Endothelial cell of umbilical vein (primary cell): ENCODE data around the gene OXER1. TPM values are rescaled to one million over a fixed set of nuclear protein-coding genes. Genes with fewer than 3 reads are reported as not detected.

ENCODE experiments used
- Bru-seq: library from RNA; stranded (reverse); fragments of 400-500 nt; gene quantifications from one replicate; lab custom pipeline; 2021; lab: Mats Ljungman, UMichigan
- BruChase-seq, 2 experiments: library from RNA; stranded (reverse); fragments of 400-500 nt; gene quantifications; one replicate each; lab custom pipeline; 2021; lab: Mats Ljungman, UMichigan
- BruUV-seq: library from RNA; stranded (reverse); fragments of 400-500 nt; replicated peaks from 2 replicates; lab custom pipeline; 2021; lab: Mats Ljungman, UMichigan
- CTCF ChIA-PET: fragments of 300-600, 350-600 bp; sonication (Branson Sonifier 250); formaldehyde crosslinking; loops from one replicate; lab custom pipeline; 2021; ENCODE audit warnings: antibody characterized with exemption, inconsistent platforms; lab: Charles Lee
- POLR2A ChIA-PET: fragments of 300-600, 350-600 bp; sonication (Branson Sonifier 250); formaldehyde crosslinking; loops from one replicate; lab custom pipeline; 2021; ENCODE audit warnings: antibody characterized with exemption, inconsistent platforms; lab: Charles Lee
- DNase-seq: peaks from one replicate; pipeline ENCODE4 v3.0.0-alpha.2; 2011; ENCODE audit warnings: low read depth, low spot score
- FAIRE-seq: peaks from 2 replicates; lab custom pipeline; 2011; peaks lifted over from hg19 to GRCh38; lab: Jason Lieb, UNC
- H2AFZ ChIP-seq: 2 replicates; pipeline ENCODE4 v1.6.0; 2012; ENCODE audit warnings: low read depth, low read length, control low read depth, inconsistent platforms
- H3K27ac ChIP-seq: 2 replicates; pipeline ENCODE4 v1.5.1; 2011; ENCODE audit warnings: low read depth, mild to moderate bottlenecking, control low read depth, low read length, moderate library complexity; ENCODE audit not compliant: insufficient read depth
- H3K27me3 ChIP-seq, 2 experiments: 2 replicates each; pipeline versions ENCODE4 v1.6.0 to v1.6.1; 2011; ENCODE audit warnings: low read length in 2 of 2, mixed read lengths in 1 of 2; ENCODE audit not compliant: control insufficient read depth in 2 of 2, insufficient read depth in 2 of 2
- H3K36me3 ChIP-seq, 2 experiments: 2 replicates in 1 of 2; 3 replicates in 1 of 2; pipeline ENCODE4 v1.5.1; 2011; ENCODE audit warnings: low read length in 2 of 2, mild to moderate bottlenecking in 1 of 2, moderate library complexity in 1 of 2; ENCODE audit not compliant: control insufficient read depth in 2 of 2, insufficient read depth in 2 of 2; ENCODE audit errors: extremely low read depth in 1 of 2
- H3K4me1 ChIP-seq: 3 replicates; pipeline ENCODE4 v1.5.1; 2011; ENCODE audit warnings: mild to moderate bottlenecking, low read length; ENCODE audit not compliant: control insufficient read depth, insufficient read depth; ENCODE audit errors: extremely low read depth
- H3K4me2 ChIP-seq: 2 replicates; pipeline ENCODE4 v1.6.1; 2011; ENCODE audit warnings: low read length, control low read depth, mixed read lengths; ENCODE audit not compliant: insufficient read depth
- H3K4me3 ChIP-seq, 3 experiments: fragments of 200-600 bp in 1 of 3; sonication (generic), shearing (Covaris generic) in 1 of 3; replicated peaks in 1 of 3; 2 replicates each; pipeline ENCODE4 v1.5.1; 2011 to 2016; ENCODE audit warnings: control low read depth in 3 of 3, low read length in 3 of 3, mild to moderate bottlenecking in 2 of 3, inconsistent platforms in 1 of 3, low read depth in 1 of 3, moderate library complexity in 1 of 3; ENCODE audit not compliant: insufficient read depth in 1 of 3
- H3K79me2 ChIP-seq: 2 replicates; pipeline ENCODE4 v1.6.0; 2012; ENCODE audit warnings: low read length, inconsistent platforms; ENCODE audit not compliant: control insufficient read depth, insufficient read depth
- H3K9ac ChIP-seq: replicated peaks from 2 replicates; pipeline ENCODE3; 2011; ENCODE audit warnings: low read length, control low read depth; ENCODE audit not compliant: insufficient read depth; ENCODE audit errors: extremely low read depth
- H3K9me1 ChIP-seq: replicated peaks from 3 replicates; pipeline ENCODE4 v1.6.0; 2011; ENCODE audit warnings: mild to moderate bottlenecking, low read length; ENCODE audit not compliant: control insufficient read depth, insufficient read depth; ENCODE audit errors: extremely low read depth
- H3K9me3 ChIP-seq: replicated peaks from 2 replicates; pipeline ENCODE4 v1.5.1; 2012; ENCODE audit warnings: low read length, inconsistent platforms; ENCODE audit not compliant: control insufficient read depth, insufficient read depth
- H4K20me1 ChIP-seq: replicated peaks from 2 replicates; pipeline ENCODE3; 2011; ENCODE audit warnings: mild to moderate bottlenecking, low read length; ENCODE audit not compliant: control insufficient read depth, insufficient read depth; ENCODE audit errors: extremely low read depth
- EZH2 ChIP-seq: IDR thresholded peaks from 2 replicates; pipeline ENCODE4 v1.6.1; 2012; ENCODE audit warnings: borderline replicate concordance, low read depth, mild to moderate bottlenecking, moderate library complexity, low read length, inconsistent platforms; ENCODE audit not compliant: severe bottlenecking
- FOS ChIP-seq: IDR thresholded peaks from 2 replicates; pipeline ENCODE4 v1.6.1; 2011; ENCODE audit warnings: mild to moderate bottlenecking, low read length, moderate library complexity, borderline replicate concordance; ENCODE audit not compliant: insufficient read depth
- GATA2 ChIP-seq: IDR thresholded peaks from 2 replicates; pipeline ENCODE4 v1.7.0; 2011; ENCODE audit warnings: low read depth, mild to moderate bottlenecking, moderate library complexity, mixed read lengths, low read length; ENCODE audit not compliant: insufficient read length, insufficient read depth
- JUN ChIP-seq: IDR thresholded peaks from 2 replicates; pipeline ENCODE4 v1.6.1; 2011; ENCODE audit warnings: borderline replicate concordance, low read depth; ENCODE audit not compliant: insufficient read length, insufficient read depth
- MYC ChIP-seq: IDR thresholded peaks from one replicate; pipeline ENCODE4 v1.6.1; 2011; ENCODE audit warnings: mild to moderate bottlenecking, low read depth, low read length
- POLR2A ChIP-seq: IDR thresholded peaks from 2 replicates; pipeline ENCODE4 v1.6.1; 2012; ENCODE audit warnings: low read depth, mild to moderate bottlenecking, control low read depth, low read length
- POLR2AphosphoS5 ChIP-seq: IDR thresholded peaks from 2 replicates; pipeline ENCODE4 v1.6.1; 2012; ENCODE audit warnings: low read depth, mild to moderate bottlenecking, control low read depth, low read length, moderate library complexity; ENCODE audit not compliant: insufficient read depth
- dilution Hi-C: fragments of 300-500 bp; cut with MboI; formaldehyde crosslinking; loops from one replicate; pipeline ENCODE4 v1.15.0; 2019; ENCODE audit warnings: low sequenced_read_pairs; ENCODE audit not compliant: extremely low pct_ligation_motif_present
- intact Hi-C: fragments of 100-400 bp; cut with micrococcal nuclease; formaldehyde crosslinking; loops from one replicate; pipeline ENCODE4 v1.10.0; 2022
- long read RNA-seq: library from polyadenylated mRNA; stranded (forward); transcript quantifications from one replicate; pipeline ENCODE4 v2.0.0, GENCODE V29; 2021
- polyA minus RNA-seq, 3 experiments: library from RNA; depleted of rRNA, polyadenylated mRNA; stranded (reverse); fragments of >200 nt; gene quantifications; 1 replicate in 1 of 3; 2 replicates in 2 of 3; pipeline ENCODE4 v1.2.3, GENCODE V29; 2011
- polyA plus RNA-seq, 4 experiments: library from polyadenylated mRNA; depleted of rRNA in 3 of 4; stranded (reverse) in 3 of 4; unstranded in 1 of 4; fragments of >200 nt; gene quantifications; 2 replicates each; pipeline versions ENCODE4 v1.2.1 to v1.2.3, GENCODE V29; 2011 to 2012; ENCODE audit warnings: missing spikeins in 1 of 4
- total RNA-seq: library from RNA; stranded (reverse); gene quantifications from 2 replicates; pipeline ENCODE4 v1.2.3, GENCODE V29; 2021
- TF ChIP-seq, protein P1 (sequence below): IDR thresholded peaks from 2 replicates; pipeline ENCODE4 v1.6.1; 2011; ENCODE audit not compliant: insufficient read depth, insufficient read length
- TF ChIP-seq, protein P2 (sequence below), 2 donors: IDR thresholded peaks; 1 replicate in 1 of 2; 2 replicates in 1 of 2; pipeline ENCODE4 v1.5.1; 2011; ENCODE audit warnings: low read length in 2 of 2, mild to moderate bottlenecking in 2 of 2, moderate library complexity in 2 of 2, control low read depth in 1 of 2, inconsistent platforms in 1 of 2, low read depth in 1 of 2; ENCODE audit not compliant: insufficient read depth in 1 of 2; ENCODE audit errors: extremely low read depth in 1 of 2

Gene OXER1, protein sequence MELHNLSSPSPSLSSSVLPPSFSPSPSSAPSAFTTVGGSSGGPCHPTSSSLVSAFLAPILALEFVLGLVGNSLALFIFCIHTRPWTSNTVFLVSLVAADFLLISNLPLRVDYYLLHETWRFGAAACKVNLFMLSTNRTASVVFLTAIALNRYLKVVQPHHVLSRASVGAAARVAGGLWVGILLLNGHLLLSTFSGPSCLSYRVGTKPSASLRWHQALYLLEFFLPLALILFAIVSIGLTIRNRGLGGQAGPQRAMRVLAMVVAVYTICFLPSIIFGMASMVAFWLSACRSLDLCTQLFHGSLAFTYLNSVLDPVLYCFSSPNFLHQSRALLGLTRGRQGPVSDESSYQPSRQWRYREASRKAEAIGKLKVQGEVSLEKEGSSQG
- total RNA-seq, result 0.18 TPM in 1 of 2 replicates, not detected in the other
- 0.18 and 0.19 TPM in 2 replicates for polyA plus RNA-seq
- 0.04 and 0.09 TPM in 2 replicates for polyA plus RNA-seq (2011; cell fraction: cytosol; rRNA removed)
- polyA plus RNA-seq (2011; cell fraction: nucleus; rRNA removed), result 0.37 and 0.38 TPM in 2 replicates
- polyA plus RNA-seq (2012), result 0.09 and 0.33 TPM in 2 replicates
- polyA minus RNA-seq, result 0.53 TPM in 1 of 2 replicates, not detected in the other
- not detected for polyA minus RNA-seq (2011; cell fraction: cytosol; rRNA and poly(A)+ RNA removed)
- 0.29 TPM in 1 of 2 replicates, not detected in the other for polyA minus RNA-seq (2011; cell fraction: nucleus; rRNA and poly(A)+ RNA removed)
- not detected for Bru-seq, nascent RNA
- BruChase-seq, experiment 1, labeled RNA remaining after a 6-hour chase, result percentile 19 among the genes with signal in this experiment
- not detected for BruChase-seq, experiment 2, labeled RNA remaining after a 2-hour chase
- long read RNA-seq, result 0 reads

DNA sequence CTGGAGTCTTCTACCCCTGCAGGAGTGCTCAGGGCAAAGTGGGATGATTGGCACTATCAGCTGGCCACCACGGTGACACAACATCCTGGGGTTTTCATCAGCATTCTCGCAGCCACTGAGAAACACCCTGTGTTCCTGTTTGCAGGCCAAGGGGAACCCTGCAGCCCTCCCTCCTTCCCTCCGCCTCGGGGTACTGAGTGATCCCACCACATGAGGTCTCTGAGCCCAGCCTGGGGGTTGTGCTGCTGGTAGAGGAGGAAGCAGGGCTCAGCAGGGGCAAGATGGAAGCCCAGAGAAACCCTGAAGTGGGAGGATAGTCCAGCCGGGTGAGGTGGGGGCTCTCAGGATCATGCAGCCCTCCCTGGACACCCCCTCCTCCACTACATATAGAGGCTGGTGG is at the start of gene OXER1:
TSS of gene OXER1 (minus strand) at position 40 of the 400 bp plus-strand sequence. CDS start 73 bp downstream, outside the sequence.
- no peak within 1 kb of the TSS for H3K27ac ChIP-seq
- DNase-seq (no peak), FAIRE-seq (no peak)
- H3K9me1 ChIP-seq, result no peaks in the 10 kb centered on the region
- H4K20me1 ChIP-seq, result no peaks in the 10 kb centered on the region
- H3K4me2 ChIP-seq, result no peak within 1 kb of the TSS
- ChIA-PET POLR2A (no interaction called here), CTCF (no interaction called here)
- intact Hi-C loops (no loop called here), dilution Hi-C loops (no loop called here)
- no peak within 1 kb of the TSS for H3K4me3 ChIP-seq
- no TSS peak for BruUV-seq
- H3K27me3 ChIP-seq, result no peaks in the 10 kb centered on the region
- H3K9me3 ChIP-seq, result no peaks in the 10 kb centered on the region
- no peak for TF ChIP-seq JUN
- TF ChIP-seq, protein P1, sequence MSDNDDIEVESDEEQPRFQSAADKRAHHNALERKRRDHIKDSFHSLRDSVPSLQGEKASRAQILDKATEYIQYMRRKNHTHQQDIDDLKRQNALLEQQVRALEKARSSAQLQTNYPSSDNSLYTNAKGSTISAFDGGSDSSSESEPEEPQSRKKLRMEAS, result no peak
- no peak for TF ChIP-seq POLR2AphosphoS5
- no peak for TF ChIP-seq GATA2
- TF ChIP-seq, protein P2, sequence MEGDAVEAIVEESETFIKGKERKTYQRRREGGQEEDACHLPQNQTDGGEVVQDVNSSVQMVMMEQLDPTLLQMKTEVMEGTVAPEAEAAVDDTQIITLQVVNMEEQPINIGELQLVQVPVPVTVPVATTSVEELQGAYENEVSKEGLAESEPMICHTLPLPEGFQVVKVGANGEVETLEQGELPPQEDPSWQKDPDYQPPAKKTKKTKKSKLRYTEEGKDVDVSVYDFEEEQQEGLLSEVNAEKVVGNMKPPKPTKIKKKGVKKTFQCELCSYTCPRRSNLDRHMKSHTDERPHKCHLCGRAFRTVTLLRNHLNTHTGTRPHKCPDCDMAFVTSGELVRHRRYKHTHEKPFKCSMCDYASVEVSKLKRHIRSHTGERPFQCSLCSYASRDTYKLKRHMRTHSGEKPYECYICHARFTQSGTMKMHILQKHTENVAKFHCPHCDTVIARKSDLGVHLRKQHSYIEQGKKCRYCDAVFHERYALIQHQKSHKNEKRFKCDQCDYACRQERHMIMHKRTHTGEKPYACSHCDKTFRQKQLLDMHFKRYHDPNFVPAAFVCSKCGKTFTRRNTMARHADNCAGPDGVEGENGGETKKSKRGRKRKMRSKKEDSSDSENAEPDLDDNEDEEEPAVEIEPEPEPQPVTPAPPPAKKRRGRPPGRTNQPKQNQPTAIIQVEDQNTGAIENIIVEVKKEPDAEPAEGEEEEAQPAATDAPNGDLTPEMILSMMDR (IDR thresholded peaks at IDR 0.05; ENCODE audit: extremely low read depth in 1 of 2, insufficient read depth in 1 of 2, low read depth in 1 of 2, low read length in 2 of 2), result no peak
- no peak for TF ChIP-seq POLR2A
- no peak for TF ChIP-seq MYC
- no peak for TF ChIP-seq FOS
- TF ChIP-seq EZH2, result no peak
- no peak within 1 kb of the TSS for H3K9ac ChIP-seq
- no peaks in the 10 kb centered on the region for H3K4me1 ChIP-seq
- H3K79me2 ChIP-seq, result no peaks in the 10 kb centered on the region
- H2AFZ ChIP-seq, result no peak within 1 kb of the TSS
- peaks cover 0 to 1% of the 10 kb centered on the region in 2 experiments for H3K36me3 ChIP-seq
